GM21526 (cell line): Measurements from ENCODE around the gene STARD5.
A peak's percentile ranks its signal among the peaks of the same experiment; 100 is the strongest.

Experiments used
- ATAC-seq: cut with Tn5 transposase; IDR thresholded peaks from one replicate; pipeline ENCODE4 v1.9.1; 2021; ENCODE audit warnings: moderate library complexity; ENCODE audit not compliant: unreplicated experiment, low FRiP score

Gene STARD5

GRCh38 chr15:81314378-81314777 lies 9.6 kb downstream of the STARD5 start:
- ATAC-seq: no peak

DNA sequence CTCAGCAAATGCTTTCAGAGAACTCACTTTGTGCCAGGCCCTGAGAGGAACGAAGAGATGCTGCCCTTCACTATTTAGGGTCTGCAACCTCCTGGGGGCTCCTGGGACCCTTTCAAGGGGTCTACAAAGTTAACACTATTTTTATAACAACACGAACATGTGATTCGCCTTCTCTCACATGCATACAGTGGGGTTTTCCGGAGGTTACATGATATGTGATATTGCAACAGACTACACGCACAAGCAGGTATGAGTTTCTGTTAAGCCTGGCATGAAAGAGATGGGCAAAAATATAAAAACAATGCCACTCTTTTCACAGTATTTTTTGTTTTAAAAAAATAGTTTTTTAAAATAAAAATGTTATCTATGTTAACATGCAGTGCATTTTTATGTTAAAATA lies 10.3 kb downstream of the STARD5 start:
- no peak for ATAC-seq

DNA sequence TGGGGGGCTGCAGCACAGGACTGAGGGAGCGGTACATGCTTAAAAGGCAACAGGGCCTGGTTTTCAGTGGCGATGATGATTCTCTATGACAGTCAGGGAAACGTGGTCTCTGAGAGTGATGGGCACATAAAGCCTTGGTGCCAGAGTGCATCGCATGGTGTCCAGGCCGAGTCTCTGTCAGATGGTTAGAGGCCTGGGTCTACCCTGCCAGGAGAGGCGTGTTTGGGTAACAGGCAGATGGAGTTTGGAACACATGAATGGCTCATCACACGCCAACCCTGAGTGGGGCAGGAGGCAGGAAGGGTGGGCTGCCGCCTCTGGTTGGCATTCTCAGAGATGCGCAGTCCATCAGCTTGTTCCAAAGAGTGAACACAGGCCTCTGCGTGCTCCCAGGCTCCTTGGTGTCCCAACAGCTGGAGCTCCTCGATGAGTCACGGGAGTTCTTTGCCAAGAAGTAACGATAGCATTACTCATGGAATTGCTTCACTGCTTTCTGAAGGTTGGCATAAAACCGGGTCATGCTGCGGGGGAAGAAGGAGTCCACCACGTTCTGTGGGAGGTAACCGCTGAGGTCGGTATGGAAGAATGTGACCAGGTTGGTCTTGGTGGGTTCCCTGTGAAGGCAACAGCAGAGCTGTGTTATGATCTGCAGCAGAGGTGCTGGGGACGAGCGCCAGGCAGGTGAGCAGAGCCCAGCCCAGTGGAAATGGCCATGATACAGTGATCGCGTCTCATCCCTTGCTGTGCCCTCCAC lies 11.0 kb downstream of the STARD5 start:
- no peak for ATAC-seq

- peak; percentile 57 for ATAC-seq
Measured at GRCh38 chr15:81311752-81312464, 12.0 kb downstream of the STARD5 start.

DNA sequence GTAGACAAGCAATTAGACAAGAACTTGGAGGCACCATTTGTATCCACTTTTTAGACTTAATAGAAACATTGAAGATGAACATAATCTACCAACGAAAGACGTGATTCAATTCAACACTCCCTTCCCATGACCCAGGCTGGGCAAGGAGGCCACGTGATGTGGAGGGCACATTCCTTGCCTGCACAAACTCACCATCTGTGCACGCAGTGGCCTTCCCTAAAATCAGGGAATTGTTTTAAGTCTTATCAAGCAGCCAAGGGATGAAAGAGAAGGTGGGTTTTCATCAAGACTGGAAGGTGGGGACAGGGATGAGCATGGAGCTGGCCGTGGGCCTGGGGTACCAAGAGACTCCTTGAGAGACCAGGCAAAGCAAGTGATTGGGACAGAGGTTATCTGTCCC lies 13.5 kb downstream of the STARD5 start:
- no peak for ATAC-seq

GRCh38 chr15:81309647-81310450 lies 14.1 kb downstream of the STARD5 start:
- ATAC-seq: no peak

- ATAC-seq: no peak
Measured at GRCh38 chr15:81308260-81308659, 15.7 kb downstream of the STARD5 start.

DNA sequence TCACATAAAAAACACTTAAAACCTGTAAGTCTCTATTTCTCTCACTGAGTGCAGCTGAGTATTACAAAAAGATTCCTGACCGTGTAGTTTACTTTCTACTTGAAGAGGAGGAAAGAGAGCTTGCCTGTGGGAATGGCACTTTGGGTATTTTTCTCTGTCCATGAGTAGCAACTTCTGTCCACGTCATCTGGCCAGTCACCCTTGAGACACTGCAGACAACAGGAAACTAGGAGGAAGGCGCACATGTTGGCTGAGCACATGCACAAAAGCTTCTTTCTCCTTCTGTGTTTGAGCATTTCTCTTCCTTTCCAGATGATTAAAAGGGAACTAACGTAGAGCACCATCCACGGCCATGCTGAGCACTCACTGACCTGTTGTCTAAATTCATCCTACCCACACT lies 19.7 kb downstream of the STARD5 start:
- no peak for ATAC-seq

- ATAC-seq: no peak
Measured at GRCh38 chr15:81303244-81304225, 20.4 kb downstream of the STARD5 start.

GRCh38 chr15:81302701-81303109 lies 21.2 kb downstream of the STARD5 start:
- ATAC-seq: no peak

GRCh38 chr15:81301815-81302399 lies 22.0 kb downstream of the STARD5 start:
- peak; percentile 71 for ATAC-seq

GRCh38 chr15:81301385-81301784 lies 22.6 kb downstream of the STARD5 start:
- no peak for ATAC-seq

DNA sequence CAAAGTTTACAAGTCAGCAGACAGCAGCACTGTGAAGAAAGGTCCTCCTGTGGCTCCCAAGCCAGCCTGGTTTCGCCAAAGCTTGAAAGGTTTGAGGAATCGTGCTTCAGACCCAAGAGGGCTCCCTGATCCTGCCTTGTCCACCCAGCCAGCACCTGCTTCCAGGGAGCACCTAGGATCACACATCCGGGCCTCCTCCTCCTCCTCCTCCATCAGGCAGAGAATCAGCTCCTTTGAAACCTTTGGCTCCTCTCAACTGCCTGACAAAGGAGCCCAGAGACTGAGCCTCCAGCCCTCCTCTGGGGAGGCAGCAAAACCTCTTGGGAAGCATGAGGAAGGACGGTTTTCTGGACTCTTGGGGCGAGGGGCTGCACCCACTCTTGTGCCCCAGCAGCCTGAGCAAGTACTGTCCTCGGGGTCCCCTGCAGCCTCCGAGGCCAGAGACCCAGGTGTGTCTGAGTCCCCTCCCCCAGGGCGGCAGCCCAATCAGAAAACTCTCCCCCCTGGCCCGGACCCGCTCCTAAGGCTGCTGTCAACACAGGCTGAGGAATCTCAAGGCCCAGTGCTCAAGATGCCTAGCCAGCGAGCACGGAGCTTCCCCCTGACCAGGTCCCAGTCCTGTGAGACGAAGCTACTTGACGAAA lies 24.2 kb downstream of the STARD5 start:
- no peak for ATAC-seq

GRCh38 chr15:81299156-81299555 lies 24.8 kb downstream of the STARD5 start:
- no peak for ATAC-seq

DNA sequence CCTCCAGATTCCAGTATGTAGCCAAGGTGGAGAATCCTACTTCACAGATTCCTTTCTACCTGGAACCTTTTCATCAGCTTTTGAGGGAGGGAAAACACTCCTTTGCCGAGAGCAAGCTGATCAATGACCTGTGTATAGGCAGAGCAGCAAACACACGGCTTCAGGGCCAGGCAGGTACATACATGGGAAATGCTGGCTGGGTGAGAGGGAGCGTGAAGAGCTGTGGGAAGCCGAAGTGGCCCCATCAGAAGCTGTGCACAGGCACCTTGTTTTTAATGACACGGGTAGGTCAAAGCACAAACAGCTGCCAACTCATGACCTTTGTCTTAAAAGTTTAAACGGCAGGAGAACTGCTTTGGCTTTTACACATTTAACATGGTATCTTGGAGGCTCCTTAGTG lies 25.3 kb downstream of the STARD5 start:
- ATAC-seq: no peak

- ATAC-seq: no peak
Measured at GRCh38 chr15:81297603-81298575, 26.1 kb downstream of the STARD5 start.

DNA sequence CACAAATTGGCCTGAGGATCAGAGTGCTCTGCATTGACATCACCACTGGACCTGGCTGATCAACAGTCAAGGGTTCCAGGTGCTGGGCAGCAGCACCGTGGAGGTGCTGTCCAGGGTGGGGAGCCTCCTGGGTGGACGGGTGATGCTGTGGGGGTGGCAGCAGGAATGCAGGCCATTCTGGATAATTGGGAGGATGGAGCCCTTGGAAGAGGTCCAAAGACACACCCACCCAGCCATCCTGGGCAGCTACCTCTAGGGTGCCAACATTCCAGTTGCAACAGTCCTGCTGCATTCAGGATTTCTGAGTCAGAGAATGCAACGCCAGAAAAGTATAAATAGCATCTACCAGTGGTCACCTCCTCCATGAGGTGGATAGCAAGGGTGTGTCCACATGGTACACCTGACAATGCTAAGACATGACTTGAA lies 26.8 kb downstream of the STARD5 start:
- ATAC-seq: no peak

GRCh38 chr15:81296673-81297072 lies 27.3 kb downstream of the STARD5 start:
- peak; percentile 48 for ATAC-seq
